ENCODE data around the gene DR1. TPM values are rescaled to one million over a fixed set of nuclear protein-coding genes. Genes with fewer than 3 reads are reported as not detected.

The DR1 gene
- total RNA-seq, 2 donors from 2014 or later: 44.3 to 56.4 TPM

DNA sequence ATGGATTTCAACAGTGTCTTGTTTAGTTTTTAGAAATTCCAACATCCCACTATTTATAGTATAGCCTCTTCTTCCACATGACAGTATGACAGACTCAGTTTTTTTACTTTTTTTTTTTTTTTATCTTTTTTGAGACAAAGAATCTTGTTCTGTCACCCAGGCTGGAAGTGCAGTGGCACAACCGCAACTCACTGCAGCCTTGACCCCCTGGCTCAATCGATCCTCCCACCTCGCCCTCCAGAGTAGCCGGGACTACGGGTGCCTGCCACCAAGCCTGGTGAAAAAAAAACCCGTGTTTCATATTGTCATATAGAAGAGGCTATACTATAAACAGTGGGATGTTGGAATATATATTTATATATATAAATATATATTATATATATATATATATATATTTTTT lies 1.2 kb upstream of the DR1 start:
- H3K4me3 ChIP-seq (ENCODE audit: low read length): peak overlapping the region; percentile 90
- 86 to 99% methylated on average over 1 to 5 of the region's 6 CpGs for WGBS, 2 experiments (ENCODE audit: insufficient coverage in 1 of 2, insufficient read length in 1 of 2)
- H3K27ac Mint-ChIP-seq: no peak overlapping the region

DNA sequence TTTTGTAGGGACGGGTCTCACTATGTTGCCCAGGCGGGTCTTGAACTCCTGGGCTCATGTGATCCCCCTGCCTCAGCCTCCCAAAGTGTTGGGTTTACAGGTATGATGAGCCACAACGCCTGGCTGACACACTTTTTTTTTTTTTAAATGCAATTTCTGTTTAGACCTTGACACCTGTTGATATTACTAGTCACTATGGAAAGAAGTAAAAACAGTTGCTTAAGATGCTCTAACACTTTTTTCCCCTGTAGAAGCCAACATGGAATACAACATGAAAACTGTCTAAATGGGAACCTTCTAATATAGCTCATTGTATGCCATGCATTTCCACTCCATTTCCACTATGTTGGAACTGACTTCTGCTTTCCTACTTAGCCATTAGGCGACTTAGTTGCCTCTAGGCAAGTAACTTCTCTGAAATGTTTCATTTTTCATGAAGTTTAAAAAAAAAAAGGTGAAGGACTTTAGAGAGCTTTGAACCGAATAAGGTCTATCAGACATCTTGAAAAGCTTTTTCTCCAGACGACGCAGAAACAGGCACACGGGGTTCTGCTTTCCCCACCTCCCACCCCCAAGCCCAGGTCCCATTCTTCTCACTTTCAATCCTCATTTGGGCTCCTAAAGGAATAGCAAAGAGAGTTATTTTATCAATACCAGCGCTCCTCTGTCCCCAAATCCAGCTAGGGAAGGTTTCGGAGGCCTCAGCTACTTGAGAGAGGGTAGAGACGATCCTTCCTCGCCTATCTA lies 648 bp upstream of the DR1 start:
- H3K9me3 ChIP-seq (ENCODE audit: control insufficient read depth, low read length): no peaks in the 10 kb centered on the region
- Mint-ChIP-seq H3K36me3 (ENCODE audit: low read depth) (peaks cover 2% of the 10 kb centered on the region), H3K4me3 (peak overlapping the region; percentile 87), H3K27me3 (ENCODE audit: insufficient read depth) (no peaks in the 10 kb centered on the region), H3K9me3 (no peaks in the 10 kb centered on the region), H3K27ac (peak overlapping the region; percentile 97), H3K4me1 (peaks cover 15% of the 10 kb centered on the region)
- H3K27me3 ChIP-seq (ENCODE audit: control insufficient read depth, insufficient read depth, low read length, poor library complexity, severe bottlenecking): no peaks in the 10 kb centered on the region
- peak overlapping the region; percentile 89 for H3K27ac ChIP-seq (ENCODE audit: low read depth, low read length)
- TF ChIP-seq, protein P1, sequence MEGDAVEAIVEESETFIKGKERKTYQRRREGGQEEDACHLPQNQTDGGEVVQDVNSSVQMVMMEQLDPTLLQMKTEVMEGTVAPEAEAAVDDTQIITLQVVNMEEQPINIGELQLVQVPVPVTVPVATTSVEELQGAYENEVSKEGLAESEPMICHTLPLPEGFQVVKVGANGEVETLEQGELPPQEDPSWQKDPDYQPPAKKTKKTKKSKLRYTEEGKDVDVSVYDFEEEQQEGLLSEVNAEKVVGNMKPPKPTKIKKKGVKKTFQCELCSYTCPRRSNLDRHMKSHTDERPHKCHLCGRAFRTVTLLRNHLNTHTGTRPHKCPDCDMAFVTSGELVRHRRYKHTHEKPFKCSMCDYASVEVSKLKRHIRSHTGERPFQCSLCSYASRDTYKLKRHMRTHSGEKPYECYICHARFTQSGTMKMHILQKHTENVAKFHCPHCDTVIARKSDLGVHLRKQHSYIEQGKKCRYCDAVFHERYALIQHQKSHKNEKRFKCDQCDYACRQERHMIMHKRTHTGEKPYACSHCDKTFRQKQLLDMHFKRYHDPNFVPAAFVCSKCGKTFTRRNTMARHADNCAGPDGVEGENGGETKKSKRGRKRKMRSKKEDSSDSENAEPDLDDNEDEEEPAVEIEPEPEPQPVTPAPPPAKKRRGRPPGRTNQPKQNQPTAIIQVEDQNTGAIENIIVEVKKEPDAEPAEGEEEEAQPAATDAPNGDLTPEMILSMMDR (conservative IDR thresholded peaks at IDR 0.05): no peak
- H3K9ac ChIP-seq (ENCODE audit: extremely low read depth, low read length, poor library complexity, severe bottlenecking): peak overlapping the region; percentile 91
- H3K4me1 ChIP-seq (ENCODE audit: control insufficient read depth, insufficient read depth, low read length): peaks cover 7% of the 10 kb centered on the region
- H3K4me3 ChIP-seq (ENCODE audit: low read length): peak overlapping the region; percentile 90
- 17 to 19% methylated on average over 3 to 12 of the region's 12 CpGs for WGBS, 2 experiments (ENCODE audit: insufficient coverage in 1 of 2, insufficient read length in 1 of 2)
- no peaks in the 10 kb centered on the region for H3K36me3 ChIP-seq (ENCODE audit: control insufficient read depth, insufficient read depth, low read length)
- DNase-seq: no peak

More for the DNA sequence above, 1.2 kb upstream of the DR1 start:
- H3K27ac ChIP-seq (ENCODE audit: low read depth, low read length): no peak overlapping the region
- TF ChIP-seq, protein P1 (conservative IDR thresholded peaks at IDR 0.05): no peak
- H3K9ac ChIP-seq (ENCODE audit: extremely low read depth, low read length, poor library complexity, severe bottlenecking): no peak overlapping the region
- peaks cover 7% of the 10 kb centered on the region for H3K4me1 ChIP-seq (ENCODE audit: control insufficient read depth, insufficient read depth, low read length)
- no peaks in the 10 kb centered on the region for H3K27me3 Mint-ChIP-seq (ENCODE audit: insufficient read depth)
- H3K36me3 ChIP-seq (ENCODE audit: control insufficient read depth, insufficient read depth, low read length): no peaks in the 10 kb centered on the region
- H3K4me1 Mint-ChIP-seq: peaks cover 13% of the 10 kb centered on the region
- peaks cover under 1% of the 10 kb centered on the region for H3K36me3 Mint-ChIP-seq (ENCODE audit: low read depth)
- H3K9me3 ChIP-seq (ENCODE audit: control insufficient read depth, low read length): no peaks in the 10 kb centered on the region
- no peaks in the 10 kb centered on the region for H3K9me3 Mint-ChIP-seq
- H3K27me3 ChIP-seq (ENCODE audit: control insufficient read depth, insufficient read depth, low read length, poor library complexity, severe bottlenecking): no peaks in the 10 kb centered on the region
- H3K4me3 Mint-ChIP-seq: peak overlapping the region; percentile 87
- DNase-seq: no peak

DNA sequence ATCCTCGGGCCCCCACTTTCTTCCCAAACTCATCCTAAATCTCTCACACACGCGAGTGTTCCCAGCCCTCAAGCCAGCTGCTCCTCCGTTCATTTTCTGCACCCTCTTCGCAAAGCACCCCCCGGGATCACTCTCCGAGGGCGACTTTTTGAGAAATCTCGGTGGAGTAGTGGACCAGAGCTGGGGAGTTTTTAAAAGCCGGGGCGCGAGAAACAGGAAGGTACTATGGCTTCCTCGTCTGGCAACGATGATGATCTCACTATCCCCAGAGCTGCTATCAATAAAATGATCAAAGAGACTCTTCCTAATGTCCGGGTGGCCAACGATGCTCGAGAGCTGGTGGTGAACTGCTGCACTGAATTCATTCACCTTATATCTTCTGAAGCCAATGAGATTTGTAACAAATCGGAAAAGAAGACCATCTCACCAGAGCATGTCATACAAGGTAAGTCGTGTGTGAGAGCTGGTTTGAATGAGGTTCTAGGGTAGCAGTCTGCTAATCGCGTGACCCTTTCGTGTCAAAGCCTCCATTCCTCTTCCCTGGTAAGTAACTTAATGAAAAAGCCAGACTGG lies 800 bp downstream of the DR1 start:
- TF ChIP-seq, protein P1 (conservative IDR thresholded peaks at IDR 0.05): no peak
- peak overlapping the region; percentile 87 for H3K4me3 Mint-ChIP-seq
- no peaks in the 10 kb centered on the region for H3K27me3 Mint-ChIP-seq (ENCODE audit: insufficient read depth)
- Histone ChIP-seq H3K9ac (ENCODE audit: extremely low read depth, low read length, poor library complexity, severe bottlenecking) (peak overlapping the region; percentile 91), H3K36me3 (ENCODE audit: control insufficient read depth, insufficient read depth, low read length) (no peaks in the 10 kb centered on the region), H3K27me3 (ENCODE audit: control insufficient read depth, insufficient read depth, low read length, poor library complexity, severe bottlenecking) (no peaks in the 10 kb centered on the region), H3K9me3 (ENCODE audit: control insufficient read depth, low read length) (no peaks in the 10 kb centered on the region), H3K4me1 (ENCODE audit: control insufficient read depth, insufficient read depth, low read length) (peaks cover 4% of the 10 kb centered on the region), H3K4me3 (ENCODE audit: low read length) (peak overlapping the region; percentile 90), H3K27ac (ENCODE audit: low read depth, low read length) (no peak overlapping the region)
- DNase-seq: peak; percentile 62
- 0 to 1% methylated on average over 1 to 22 of the region's 22 CpGs for WGBS, 2 experiments (ENCODE audit: insufficient coverage in 1 of 2, insufficient read length in 1 of 2)
- peak overlapping the region; percentile 93 for H3K27ac Mint-ChIP-seq
- no peaks in the 10 kb centered on the region for H3K9me3 Mint-ChIP-seq
- peaks cover 2% of the 10 kb centered on the region for H3K36me3 Mint-ChIP-seq (ENCODE audit: low read depth)
- peaks cover 18% of the 10 kb centered on the region for H3K4me1 Mint-ChIP-seq

Data from endodermal cell (in vitro differentiated cells).